GM21526 (cell line): ENCODE results near the gene CDH13.

ENCODE experiments used
- ATAC-seq: cut with Tn5 transposase; IDR thresholded peaks from one replicate; pipeline ENCODE4 v1.9.1; 2021; ENCODE audit warnings: moderate library complexity; ENCODE audit not compliant: unreplicated experiment, low FRiP score

The CDH13 gene

DNA sequence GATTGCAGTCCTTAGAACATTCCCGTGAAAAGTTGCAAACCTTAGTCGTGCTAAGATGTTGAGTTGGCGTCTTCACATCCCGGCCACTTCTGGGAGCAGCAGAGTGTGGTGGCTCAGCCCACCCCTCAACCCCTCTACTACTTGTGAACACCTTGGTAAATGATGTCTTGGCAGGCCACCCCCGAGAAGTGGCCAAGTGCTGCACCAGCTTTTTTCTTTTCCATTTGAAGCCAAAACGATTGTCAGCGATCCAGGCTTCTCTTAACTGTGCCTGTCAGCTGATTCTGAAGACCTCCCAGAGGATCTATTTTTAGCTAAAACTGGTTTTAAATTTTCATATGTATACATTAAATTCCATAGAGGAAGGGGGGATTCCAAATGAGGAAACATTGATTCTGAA is 247.5 kb downstream of the CDH13 start:
- no peak for ATAC-seq

DNA sequence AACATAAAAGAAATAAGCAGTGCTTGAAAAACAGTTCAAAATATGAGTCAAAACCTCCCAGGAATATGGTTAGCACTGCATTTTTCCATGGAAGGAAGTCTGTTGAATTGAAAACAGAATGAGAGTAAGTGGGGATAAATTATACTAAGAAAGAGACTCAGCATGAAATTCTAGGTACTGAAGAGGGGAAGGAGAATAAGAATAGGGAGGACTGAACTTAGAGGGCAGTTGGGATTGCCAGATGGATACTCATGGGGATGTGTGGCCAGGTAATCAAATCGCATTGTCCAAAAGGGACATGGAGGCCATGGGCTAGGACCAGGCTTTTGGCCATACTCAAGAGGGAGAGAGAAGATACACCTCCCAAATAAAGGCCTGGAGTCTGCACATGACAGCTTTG is 247.9 kb downstream of the CDH13 start:
- ATAC-seq = no peak

DNA sequence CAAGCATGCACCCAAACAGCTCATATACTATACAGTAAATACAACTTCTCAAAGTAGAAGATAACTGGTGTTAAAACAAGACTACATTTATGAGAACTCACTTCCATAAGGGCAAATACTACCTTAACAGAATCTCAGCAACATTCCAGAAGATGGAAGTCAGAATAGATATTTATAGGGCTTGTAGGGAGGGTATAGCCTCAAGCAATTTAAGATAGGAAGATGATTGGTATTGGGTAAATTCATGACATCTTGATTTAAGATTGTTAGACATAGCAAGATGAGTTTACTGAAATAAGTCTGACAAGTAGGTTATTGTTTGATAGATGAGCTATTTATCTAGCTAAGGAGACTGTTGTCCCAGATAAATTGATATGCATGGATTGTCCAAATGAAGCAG is 250.2 kb downstream of the CDH13 start:
- no peak for ATAC-seq

DNA sequence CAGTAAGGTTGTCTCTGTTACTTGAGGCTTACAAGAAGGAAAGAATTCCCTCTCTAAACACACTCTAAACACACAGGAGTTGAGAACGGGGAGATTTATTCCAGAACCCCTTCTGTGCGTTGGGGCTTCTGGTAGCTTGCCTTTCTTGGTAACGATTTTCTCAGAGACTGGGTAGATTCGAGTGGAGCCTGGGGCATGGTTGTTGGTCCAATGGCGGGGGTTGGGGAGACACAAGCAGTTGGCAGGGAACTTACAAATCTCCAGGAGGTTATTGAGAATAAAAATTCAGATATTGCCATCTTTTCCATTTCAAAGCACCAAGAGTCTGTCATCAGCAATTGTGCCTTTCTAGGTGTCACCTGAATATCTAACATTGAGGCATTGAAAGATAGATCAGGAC is 251.7 kb downstream of the CDH13 start:
- ATAC-seq = no peak

DNA sequence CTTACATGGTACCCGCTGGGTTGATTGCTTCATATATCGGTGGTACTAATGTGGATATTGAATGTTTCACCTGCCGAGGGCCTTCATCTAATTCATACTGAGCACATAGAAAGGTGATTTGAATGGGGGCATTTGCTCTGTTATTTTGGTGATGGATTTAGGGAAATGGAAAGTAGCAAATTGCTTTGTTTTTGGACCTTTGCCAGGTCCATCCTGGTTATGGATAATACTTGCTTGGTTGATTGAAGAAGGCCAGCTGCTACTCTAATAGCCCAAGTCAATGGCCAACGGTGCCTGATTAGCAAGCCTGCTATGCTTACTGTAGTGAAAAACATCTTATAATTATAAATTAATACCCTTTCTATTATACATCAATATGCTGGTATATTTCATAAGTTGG is 253.6 kb downstream of the CDH13 start:
- ATAC-seq = no peak

DNA sequence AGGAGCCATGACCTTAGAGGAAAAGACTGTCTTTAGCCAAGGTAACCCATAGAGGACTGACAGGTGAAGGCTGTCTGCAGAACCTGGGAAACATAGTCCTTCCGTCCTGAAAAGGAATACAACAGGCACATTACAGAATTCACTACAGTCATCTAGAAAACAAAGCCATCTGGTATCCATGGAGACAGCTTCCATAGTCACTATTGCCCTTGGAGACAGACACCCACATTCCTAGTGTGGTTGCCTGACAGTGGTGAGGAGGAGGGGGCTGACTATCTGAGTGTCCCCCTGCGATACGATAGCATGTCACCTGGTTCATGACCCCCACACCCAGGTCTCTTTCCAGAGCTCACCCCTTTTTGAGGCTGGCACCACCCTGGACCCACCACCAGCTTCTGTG is 254.7 kb downstream of the CDH13 start:
- no peak for ATAC-seq

DNA sequence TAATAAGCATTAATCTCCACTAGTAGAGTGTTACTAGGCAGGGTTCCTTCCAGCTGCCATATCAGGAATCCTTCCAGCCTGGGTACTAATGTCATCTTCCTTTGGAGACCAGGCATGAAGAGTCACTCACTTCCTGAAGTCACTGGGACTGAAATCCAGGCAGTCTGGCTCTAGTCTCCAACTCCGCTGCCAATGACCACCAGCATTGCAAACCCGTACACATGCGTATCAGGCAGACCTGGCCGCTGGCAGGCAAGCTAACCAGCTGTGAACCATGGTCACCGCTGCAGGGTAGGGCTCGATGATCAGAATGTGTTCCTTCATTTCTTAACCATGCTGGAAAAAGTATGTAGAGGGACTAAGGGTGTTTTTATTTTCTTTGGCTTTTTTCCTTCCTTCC is 255.5 kb downstream of the CDH13 start:
- ATAC-seq = no peak

DNA sequence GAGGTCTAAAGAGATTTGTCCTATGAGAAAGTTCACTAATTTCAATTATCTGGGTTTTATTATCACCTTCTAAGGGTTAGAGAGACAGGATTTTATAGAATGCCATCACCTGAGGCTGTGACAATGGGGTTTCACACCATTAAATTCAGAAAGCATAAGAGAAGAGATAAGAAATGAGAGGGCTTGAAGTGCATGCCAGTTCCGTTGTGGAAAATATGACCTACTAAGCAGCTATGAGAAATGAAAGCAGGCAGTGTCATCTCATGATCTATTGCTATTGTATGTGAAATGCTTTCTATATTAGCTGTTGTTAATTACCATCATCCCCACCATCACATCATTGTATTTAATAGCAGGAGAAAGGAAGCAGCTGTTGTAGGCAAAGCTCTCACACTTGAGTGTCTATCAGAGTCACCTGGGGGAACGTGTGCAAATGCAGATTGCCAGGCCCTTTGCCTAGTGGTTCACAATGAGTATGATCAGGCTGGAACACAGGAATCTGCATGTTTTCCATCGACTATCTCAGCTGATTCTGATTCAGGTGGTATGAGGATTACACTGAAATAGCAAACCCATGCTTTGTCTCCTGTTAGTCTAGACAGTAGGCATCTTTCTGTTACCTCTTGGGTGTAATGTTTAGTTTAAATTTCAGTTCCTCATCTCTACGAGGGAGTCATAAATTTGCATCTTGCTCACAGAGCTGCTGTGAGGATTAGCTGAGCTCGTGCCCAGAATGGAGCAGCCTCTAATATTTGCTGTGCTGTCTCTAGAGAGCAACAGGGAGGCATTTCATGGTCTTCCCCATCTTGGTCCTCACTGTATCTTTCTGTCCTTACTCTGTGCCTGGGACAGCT is 256.4 kb downstream of the CDH13 start:
- ATAC-seq = peak; percentile 95

DNA sequence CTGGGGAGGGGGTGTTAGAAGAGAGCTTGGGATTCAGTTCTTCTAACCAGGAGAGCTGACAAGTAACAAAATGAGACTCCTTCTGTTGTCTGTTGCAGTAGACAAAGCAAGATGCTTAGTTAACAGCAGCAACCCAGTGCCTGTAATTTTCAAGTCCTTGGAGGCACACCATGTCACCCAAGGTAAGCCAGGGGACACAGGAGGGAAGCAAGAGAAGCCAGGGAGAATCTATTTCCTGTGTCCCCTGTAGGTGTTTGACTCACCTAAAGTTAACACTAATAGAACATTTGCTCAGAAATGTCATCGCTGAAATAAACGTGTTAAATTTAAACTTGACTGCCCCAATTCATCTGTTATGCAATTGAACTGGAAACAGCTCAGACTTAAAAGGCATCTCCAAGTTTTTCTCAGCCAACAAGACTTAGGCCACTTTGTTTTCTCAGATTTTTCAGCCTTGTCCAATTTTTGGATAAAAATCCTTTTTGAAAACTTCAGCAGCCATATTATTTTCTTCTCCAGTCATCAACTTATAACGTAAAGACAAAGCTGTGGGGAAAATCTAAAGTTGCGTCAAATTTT is 257.6 kb downstream of the CDH13 start:
- no peak for ATAC-seq

DNA sequence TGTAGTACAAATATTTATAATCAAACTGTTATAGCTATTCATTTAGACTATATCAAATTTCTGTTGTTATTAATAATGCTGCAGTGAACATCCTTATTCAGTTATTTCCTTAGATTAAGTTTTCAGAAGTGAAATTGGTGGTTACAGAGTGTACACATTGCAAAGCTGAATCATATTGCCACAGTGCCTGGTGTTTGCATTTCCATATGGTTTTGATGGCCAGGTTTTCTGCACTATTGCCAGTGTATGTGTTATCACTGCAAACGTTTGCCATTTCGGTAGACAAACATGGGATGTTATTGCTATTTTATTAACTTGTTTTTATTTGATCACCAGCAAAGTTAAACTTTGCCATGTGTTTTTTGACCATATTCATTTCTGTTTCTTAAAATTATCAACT is 259.4 kb downstream of the CDH13 start:
- no peak for ATAC-seq

DNA sequence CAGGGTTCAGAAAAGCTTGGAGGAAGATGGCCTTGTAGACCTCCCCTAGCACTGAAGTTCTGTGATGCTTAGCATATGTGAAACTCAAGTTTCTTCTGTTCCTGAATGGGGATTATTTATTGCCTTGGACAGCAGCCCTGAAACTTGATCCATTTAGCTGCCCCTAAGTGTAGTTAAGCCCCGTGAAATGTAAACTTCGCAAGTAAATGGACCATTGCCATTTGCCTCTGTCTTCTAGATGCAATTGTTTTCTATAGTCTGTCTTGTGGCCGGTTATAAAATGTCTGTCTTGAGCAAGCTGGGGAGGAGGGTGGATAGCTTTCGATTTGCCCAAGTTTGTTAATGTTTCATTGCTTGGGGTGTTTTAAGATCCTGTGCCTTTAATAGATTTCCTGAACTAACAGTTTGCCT is 261.8 kb downstream of the CDH13 start:
- ATAC-seq = no peak

DNA sequence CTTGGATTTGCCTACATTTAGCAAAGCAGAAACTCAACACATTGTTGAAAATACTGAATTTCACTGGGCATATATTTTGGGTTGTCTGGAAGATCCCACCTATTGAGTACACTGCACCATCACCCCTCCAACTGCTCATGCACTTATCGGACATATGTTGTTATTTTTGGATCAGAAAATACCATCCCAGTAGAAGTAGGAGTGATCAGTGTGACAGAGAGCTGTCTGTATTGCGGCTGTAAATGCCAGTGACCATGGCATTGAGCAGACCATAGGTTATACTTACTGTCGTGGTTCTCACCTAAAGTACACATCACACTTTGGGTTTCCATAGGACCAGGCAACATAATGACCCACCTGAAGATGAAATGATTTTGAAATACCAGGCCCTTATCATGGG is 264.7 kb downstream of the CDH13 start:
- ATAC-seq = no peak

DNA sequence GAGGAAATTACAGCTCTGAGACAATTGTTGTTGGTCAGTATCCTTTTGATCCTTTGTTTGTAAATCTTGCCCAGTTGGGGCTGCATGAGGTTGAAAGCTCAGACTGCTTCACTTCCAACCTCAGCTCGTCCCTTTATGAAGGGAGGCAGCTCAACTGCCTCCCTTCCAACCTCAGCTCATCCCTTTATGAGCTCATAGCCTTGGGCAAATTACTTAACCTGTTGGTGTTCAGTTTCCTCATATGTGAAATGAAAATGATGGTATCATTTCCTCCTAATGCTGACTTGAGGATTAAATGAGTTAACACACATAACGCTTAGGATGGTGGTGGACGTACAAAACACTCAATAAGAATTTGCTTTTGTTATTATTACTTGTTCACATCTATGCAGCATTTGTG is 265.1 kb downstream of the CDH13 start:
- ATAC-seq = no peak

DNA sequence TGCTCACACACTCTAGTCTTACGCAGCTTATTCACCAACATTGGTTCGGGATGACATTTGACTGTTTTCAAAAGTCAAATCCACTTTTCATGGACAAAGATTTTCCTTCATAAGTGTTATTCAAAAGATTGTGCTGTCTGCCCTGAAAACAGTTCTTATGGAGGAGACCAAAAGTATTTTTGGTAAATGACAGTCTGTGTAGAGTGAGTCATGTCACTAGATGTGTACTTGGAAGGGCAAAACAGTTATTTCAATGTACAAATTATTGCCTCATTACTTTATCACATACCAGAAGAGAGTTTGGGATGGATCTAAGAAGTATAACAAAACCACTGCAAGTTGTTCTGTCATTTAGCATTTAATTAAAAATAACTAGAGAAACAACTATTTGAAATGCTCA is 265.6 kb downstream of the CDH13 start:
- ATAC-seq = no peak

DNA sequence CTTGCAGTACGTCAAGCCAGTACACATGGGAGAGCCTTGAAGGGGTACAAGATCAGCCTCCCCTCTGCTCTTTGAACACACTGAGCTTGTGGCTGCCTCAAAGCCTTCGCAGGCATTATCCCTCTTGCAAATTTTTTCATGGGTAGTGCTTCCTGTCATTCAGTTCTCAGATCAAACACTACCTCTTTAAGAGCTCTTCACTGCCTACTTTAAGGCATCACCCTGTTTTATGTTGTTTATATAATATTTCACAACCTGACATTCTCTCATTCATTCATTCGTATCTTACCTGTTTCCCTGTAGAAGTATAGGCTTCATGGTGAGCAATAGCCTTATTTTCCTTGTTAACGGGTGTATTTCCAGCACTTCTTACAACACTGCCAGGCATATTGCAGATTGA is 269.1 kb downstream of the CDH13 start:
- ATAC-seq = no peak

DNA sequence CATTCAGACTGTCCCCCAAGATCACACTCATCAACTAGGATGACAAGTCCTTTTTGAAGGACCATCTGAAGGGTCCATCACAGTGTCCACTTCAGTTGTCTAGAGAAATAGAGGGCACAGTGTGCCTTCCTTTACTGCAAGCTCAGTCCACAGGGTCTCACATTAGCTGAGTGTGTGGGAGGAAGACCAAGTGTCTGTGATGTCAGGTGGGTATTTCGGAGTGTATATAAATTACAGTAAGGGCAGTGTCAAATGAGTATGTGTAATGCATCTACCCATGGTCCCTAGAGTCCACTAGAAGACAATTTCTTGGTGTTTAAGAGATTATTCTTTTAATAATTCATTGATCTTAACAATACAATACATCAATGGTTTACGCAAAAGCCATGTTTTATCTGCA is 272.2 kb downstream of the CDH13 start:
- ATAC-seq = no peak

DNA sequence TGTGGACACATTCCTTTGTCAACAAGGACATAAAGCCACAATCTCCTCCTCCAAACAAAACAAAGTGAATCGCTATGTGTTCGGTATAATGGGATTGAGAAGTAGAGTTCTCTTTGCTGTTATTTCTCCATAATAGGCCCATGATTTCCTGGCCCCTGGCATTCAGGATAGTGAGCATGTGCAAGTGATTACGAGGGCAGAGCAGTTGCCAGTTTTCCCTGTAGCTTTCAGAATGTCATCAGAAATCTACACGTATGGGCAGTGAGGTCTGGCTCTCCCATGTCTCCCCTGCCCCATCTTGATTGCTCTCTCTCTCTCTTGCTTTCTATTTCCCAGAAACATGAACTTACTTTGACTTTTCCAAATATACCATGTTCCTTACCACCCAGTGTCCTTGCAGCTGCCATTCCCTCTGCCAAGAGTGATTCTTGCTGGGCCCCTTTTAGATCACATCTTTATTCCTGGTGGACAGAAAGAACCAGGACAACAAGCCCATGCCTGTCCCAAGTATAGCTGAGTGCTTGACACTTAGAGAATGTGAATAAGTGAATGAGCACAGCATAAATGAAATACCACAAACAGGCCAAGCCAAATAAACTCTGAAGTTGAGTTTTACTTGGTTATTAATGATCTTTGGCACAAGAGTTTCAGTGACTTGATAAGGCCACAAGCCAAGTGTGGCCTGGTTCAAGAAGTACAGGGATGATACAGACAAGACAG is 273.1 kb downstream of the CDH13 start:
- ATAC-seq = no peak

DNA sequence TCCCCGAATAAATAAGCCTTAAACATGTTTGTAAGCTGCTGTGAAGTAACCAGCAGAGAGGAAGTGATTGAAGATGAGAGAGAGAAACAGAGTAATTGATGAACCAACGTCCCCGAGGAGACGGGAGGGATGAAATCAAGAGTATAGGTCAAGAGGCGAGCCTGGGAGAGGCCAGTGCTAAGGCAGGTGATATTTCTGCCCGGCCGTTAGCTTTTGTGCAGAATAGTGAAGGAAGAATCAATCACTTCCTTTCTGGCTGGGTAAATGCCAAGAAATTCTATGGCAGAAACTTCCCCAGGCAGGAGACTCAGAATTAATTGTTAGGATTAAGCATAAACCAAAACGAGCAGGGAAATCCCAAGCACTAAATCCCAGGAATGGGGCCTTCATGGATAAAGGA is 273.8 kb downstream of the CDH13 start:
- no peak for ATAC-seq

DNA sequence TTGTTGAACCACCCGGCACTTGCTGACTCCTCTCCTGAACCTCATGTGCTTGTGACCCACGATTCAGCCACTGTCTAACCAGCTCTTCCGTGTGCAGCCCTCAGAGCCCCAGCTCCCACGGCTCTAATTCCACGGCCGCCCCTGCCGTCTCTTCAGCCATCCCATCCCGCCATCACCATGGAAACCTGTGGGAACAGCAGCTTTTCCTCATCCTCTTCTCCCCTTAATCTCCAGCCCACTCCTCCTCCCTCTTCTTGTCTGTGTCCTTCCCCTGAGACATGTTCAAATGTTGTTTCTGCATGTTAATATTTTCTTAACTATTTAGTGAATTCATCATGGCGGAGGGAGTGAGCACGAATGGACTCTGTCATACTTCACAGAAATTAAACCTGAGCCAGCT is 285.2 kb downstream of the CDH13 start:
- no peak for ATAC-seq

DNA sequence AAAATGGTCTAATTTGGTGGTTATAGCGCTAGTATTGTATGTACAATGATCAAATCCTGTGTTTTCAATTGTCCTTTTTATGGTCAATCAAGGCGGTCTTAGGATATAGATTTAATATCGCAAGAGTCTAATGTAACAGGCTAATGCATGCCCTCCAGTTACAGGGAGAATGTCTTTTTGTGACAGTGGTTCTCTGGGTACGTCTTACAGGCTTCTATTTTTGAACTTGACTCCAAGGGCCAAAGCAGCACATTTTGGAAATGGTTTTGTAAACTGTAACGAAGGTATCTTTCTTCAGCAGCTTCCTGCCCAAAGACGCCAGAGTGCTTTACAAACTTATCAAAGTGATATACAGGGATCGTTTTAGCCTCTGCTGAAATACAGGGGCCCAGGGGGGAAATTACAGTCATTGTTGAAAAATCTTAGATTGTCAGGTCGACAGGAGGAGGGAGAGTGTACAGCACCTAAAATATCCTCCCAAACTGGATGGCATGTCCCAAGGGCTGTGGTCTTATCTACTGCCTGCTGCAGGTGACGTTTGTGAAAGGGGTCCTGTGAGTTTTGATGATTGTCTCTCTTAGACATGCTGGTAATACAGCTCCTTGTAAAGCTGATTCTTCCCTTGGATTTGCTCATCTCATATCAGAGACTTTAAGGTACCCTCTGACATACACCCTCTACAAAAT is 288.5 kb downstream of the CDH13 start:
- ATAC-seq = no peak

DNA sequence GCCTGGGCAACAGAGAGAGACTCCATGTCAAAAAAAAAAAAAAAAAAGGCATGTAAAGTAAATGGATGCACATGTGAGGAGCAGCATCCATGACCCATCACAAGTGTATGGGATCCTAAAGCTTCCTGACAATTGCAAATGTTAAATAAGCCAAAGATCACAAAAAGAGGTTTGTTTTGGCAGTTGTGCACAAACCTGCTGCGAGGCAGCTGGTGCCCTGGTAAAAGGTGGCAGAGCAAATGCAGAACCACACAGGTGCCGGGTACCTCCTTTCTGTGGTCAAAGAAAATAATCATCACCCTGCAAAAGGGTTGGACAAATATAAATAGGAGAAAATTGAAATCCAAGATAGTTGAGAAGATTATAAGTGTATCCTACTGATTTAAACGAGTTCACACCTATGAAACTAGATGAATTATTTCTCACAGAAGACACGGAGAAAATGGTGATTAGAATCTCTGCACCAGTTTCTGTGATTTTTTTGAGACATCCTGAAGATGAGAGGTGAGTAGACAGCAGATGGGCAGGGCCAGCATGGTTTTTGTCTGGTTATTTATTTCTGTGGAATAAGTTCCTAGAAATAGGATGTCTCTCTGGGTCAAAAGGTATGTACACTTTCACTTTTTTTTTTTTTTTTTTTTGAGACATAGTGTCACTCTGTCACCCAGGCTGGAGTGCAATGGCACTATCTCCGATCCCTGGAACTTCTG is 291.3 kb downstream of the CDH13 start:
- ATAC-seq = no peak
